HepG2 (cell line): ENCODE measurements around the gene CAPN12. TPM values are rescaled to one million over a fixed set of nuclear protein-coding genes. Genes with fewer than 3 reads are reported as not detected.
A peak's percentile ranks its signal among the peaks of the same experiment; 100 is the strongest.

Source experiments
- AFF4 ChIP-seq: sonication (generic); formaldehyde crosslinking; IDR thresholded peaks from 2 replicates; pipeline ENCODE4 v1.4.0; 2020; ENCODE audit warnings: missing genetic modification reagents
- BATF2 ChIP-seq: sonication (generic); formaldehyde crosslinking; IDR thresholded peaks from 2 replicates; pipeline ENCODE4 v1.8.0; 2022; ENCODE audit warnings: mild to moderate bottlenecking, missing genetic modification reagents, moderate library complexity
- CC2D1A ChIP-seq: sonication (generic); formaldehyde crosslinking; IDR thresholded peaks from 2 replicates; pipeline ENCODE4 v1.8.1; 2023; ENCODE audit warnings: mild to moderate bottlenecking, missing genetic modification reagents
- ESRRA ChIP-seq: sonication (generic); formaldehyde crosslinking; IDR thresholded peaks from 2 replicates; pipeline ENCODE4 v1.5.1; 2020; ENCODE audit warnings: mild to moderate bottlenecking, low read depth, missing genetic modification reagents
- MBNL3 ChIP-seq: fragments of 250-450 bp; sonication (Bioruptor Pico); conservative IDR thresholded peaks from 2 replicates; pipeline ENCODE4 v1.8.0; 2022; ENCODE audit warnings: mild to moderate bottlenecking, inconsistent platforms
- ZFP36 ChIP-seq: fragments of 150-350 bp; IDR thresholded peaks from 2 replicates; pipeline ENCODE4 v1.6.1; 2018; ENCODE audit warnings: borderline replicate concordance, low read length, low read depth; ENCODE audit not compliant: partially characterized antibody
- ZFY ChIP-seq: sonication (generic); formaldehyde crosslinking; IDR thresholded peaks from 2 replicates; pipeline ENCODE4 v1.4.0; 2020; ENCODE audit warnings: missing genetic modification reagents
- ZMYM2 ChIP-seq: sonication (generic); formaldehyde crosslinking; IDR thresholded peaks from 2 replicates; pipeline ENCODE4 v1.8.0; 2022; ENCODE audit warnings: mild to moderate bottlenecking, missing genetic modification reagents
- ZNF275 ChIP-seq: sonication (generic); formaldehyde crosslinking; IDR thresholded peaks from 2 replicates; pipeline ENCODE4 v1.8.0; 2022; ENCODE audit warnings: missing genetic modification reagents, mild to moderate bottlenecking, inconsistent platforms, borderline replicate concordance
- ZNF556 ChIP-seq: sonication (generic); formaldehyde crosslinking; IDR thresholded peaks from 2 replicates; pipeline ENCODE4 v1.4.0; 2020; ENCODE audit warnings: mild to moderate bottlenecking, missing genetic modification reagents, borderline replicate concordance
- ZNF777 ChIP-seq: sonication (generic); formaldehyde crosslinking; IDR thresholded peaks from 2 replicates; pipeline ENCODE4 v1.4.0; 2020; ENCODE audit warnings: missing genetic modification reagents
- polyA plus RNA-seq, 8 experiments: library from polyadenylated mRNA; depleted of rRNA in 3 of 8; stranded (reverse) in 7 of 8; unstranded in 1 of 8; fragments of >200 nt; fragmentation: Illumina TruSeq in 4 of 8; extraction: Trizol in 4 of 8; gene quantifications; 2 replicates each; pipeline versions ENCODE4 v1.2.1 to v1.2.3, GENCODE V29; 2011 to 2016; ENCODE audit warnings: low read depth in 4 of 8, missing spikeins in 1 of 8, mixed read lengths in 1 of 8; ENCODE audit not compliant: insufficient read depth in 1 of 8
- total RNA-seq, 5 experiments: library from RNA; depleted of rRNA; stranded (reverse); fragments of >200 nt; fragmentation: Illumina TruSeq; extraction: Trizol; gene quantifications; 2 replicates each; pipeline ENCODE4 v1.2.3, GENCODE V29; 2016; ENCODE audit warnings: low read depth in 1 of 5
- TF ChIP-seq, protein P1 (sequence below): sonication (generic); formaldehyde crosslinking; IDR thresholded peaks from 2 replicates; pipeline ENCODE4 v1.5.0; 2020; ENCODE audit warnings: mild to moderate bottlenecking, missing genetic modification reagents, borderline replicate concordance
- TF ChIP-seq, protein P2 (sequence below), 2 experiments: sonication (generic) in 1 of 2; formaldehyde crosslinking in 1 of 2; IDR thresholded peaks; 2 replicates each; pipeline versions ENCODE4 v1.6.1 to v1.9.0; 2014 to 2022; ENCODE audit warnings: antibody characterized with exemption in 1 of 2, borderline replicate concordance in 1 of 2, inconsistent platforms in 1 of 2, low read depth in 1 of 2, missing genetic modification reagents in 1 of 2

The CAPN12 gene
- total and polyA plus RNA-seq, 2 of the 13 experiments (the other 11 are each of a cell fraction or from before 2014, with no cell fraction given) = 1.6 to 13.6 TPM

- no peak for TF ChIP-seq AFF4 (CRISPR knock-in tag)
- TF ChIP-seq MBNL3 (CRISPR knock-in tag) = no peak
- TF ChIP-seq ZFY (CRISPR knock-in tag) = no peak
- TF ChIP-seq, protein P1, sequence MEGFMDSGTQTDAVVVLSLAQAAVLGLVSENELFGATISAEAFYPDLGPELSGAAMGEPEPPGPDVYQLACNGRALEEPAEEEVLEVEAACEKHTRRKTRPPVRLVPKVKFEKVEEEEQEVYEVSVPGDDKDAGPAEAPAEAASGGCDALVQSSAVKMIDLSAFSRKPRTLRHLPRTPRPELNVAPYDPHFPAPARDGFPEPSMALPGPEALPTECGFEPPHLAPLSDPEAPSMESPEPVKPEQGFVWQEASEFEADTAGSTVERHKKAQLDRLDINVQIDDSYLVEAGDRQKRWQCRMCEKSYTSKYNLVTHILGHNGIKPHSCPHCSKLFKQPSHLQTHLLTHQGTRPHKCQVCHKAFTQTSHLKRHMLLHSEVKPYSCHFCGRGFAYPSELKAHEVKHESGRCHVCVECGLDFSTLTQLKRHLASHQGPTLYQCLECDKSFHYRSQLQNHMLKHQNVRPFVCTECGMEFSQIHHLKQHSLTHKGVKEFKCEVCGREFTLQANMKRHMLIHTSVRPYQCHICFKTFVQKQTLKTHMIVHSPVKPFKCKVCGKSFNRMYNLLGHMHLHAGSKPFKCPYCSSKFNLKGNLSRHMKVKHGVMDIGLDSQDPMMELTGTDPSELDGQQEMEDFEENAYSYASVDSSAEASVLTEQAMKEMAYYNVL = peak; percentile 32; the same call in 1 of the 2 replicates
- TF ChIP-seq BATF2 (CRISPR knock-in tag) = no peak
- TF ChIP-seq ZNF275 (CRISPR knock-in tag) = no peak
- TF ChIP-seq, protein P2, sequence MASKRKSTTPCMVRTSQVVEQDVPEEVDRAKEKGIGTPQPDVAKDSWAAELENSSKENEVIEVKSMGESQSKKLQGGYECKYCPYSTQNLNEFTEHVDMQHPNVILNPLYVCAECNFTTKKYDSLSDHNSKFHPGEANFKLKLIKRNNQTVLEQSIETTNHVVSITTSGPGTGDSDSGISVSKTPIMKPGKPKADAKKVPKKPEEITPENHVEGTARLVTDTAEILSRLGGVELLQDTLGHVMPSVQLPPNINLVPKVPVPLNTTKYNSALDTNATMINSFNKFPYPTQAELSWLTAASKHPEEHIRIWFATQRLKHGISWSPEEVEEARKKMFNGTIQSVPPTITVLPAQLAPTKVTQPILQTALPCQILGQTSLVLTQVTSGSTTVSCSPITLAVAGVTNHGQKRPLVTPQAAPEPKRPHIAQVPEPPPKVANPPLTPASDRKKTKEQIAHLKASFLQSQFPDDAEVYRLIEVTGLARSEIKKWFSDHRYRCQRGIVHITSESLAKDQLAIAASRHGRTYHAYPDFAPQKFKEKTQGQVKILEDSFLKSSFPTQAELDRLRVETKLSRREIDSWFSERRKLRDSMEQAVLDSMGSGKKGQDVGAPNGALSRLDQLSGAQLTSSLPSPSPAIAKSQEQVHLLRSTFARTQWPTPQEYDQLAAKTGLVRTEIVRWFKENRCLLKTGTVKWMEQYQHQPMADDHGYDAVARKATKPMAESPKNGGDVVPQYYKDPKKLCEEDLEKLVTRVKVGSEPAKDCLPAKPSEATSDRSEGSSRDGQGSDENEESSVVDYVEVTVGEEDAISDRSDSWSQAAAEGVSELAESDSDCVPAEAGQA (IDR thresholded peaks at IDR 0.05; ENCODE audit: low read depth) = no peak
- TF ChIP-seq, protein P2 (CRISPR knock-in tag; IDR thresholded peaks at IDR 0.05; ENCODE audit: borderline replicate concordance) = no peak
- no peak for TF ChIP-seq CC2D1A (CRISPR knock-in tag)
- no peak for TF ChIP-seq ZNF777 (CRISPR knock-in tag)
- TF ChIP-seq ZMYM2 (CRISPR knock-in tag) = no peak
- TF ChIP-seq ESRRA = no peak
- no peak for TF ChIP-seq ZNF556 (CRISPR knock-in tag)
- TF ChIP-seq ZFP36 = no peak
These were observed 50.7 kb downstream of the CAPN12 start (continued) for GRCh38 chr19:38693380-38694223.
